ENCODE measurements around the gene SLC2A9.

Gene SLC2A9

DNA sequence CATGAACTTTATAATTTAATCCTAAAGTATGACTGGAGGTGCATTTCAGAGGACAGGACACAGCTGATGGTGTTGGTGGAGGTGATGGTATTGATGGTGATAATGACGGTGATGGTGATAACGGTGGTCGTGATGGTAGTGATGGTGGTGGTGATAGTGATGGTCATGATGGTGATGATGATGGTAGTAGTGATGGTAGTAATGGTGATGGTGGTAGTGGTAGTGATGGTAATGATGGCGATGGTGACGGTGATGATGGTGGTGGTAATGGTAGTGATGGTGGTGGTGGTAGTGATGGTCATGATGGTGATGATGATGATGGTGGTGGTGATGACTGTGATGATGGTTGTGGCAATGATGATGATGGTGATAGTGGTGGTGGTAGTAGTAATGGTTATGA is 40.4 kb downstream of the SLC2A9 start:
- H3K9me2 ChIP-seq (replicated peaks; ENCODE audit: insufficient read depth, low read length): no peaks in the 10 kb centered on the region
- H3K9me3 ChIP-seq (ENCODE audit: insufficient read depth, low read length): no peaks in the 10 kb centered on the region
- no peak overlapping the region for H2AFZ ChIP-seq (ENCODE audit: low read depth, low read length, severe bottlenecking)
- H3K36me3 ChIP-seq (ENCODE audit: low read length): no peaks in the 10 kb centered on the region
- TF ChIP-seq EZH2phosphoT487 (conservative IDR thresholded peaks at IDR 0.05; ENCODE audit: low read length): no peak
- no peak for TF ChIP-seq CTCF (IDR thresholded peaks at IDR 0.05; ENCODE audit: insufficient read depth, low read length, poor library complexity, severe bottlenecking)
- H3F3A ChIP-seq (ENCODE audit: insufficient read depth): no peaks in the 10 kb centered on the region
- no peaks in the 10 kb centered on the region for H4K20me1 ChIP-seq (ENCODE audit: low read depth, low read length)
- no peak overlapping the region for H3K27ac ChIP-seq (ENCODE audit: low read depth, low read length)
- H3K4me3 ChIP-seq (ENCODE audit: insufficient read depth, low read length, poor library complexity, severe bottlenecking): no peak overlapping the region
- no peak overlapping the region for H3K9ac ChIP-seq (ENCODE audit: low read length)
- H3K4me2 ChIP-seq (ENCODE audit: low read depth, low read length, poor library complexity, severe bottlenecking): no peak overlapping the region
- no peaks in the 10 kb centered on the region for H3K79me2 ChIP-seq (ENCODE audit: insufficient read depth, low read length)
- H3K27me3 ChIP-seq (ENCODE audit: low read length): no peaks in the 10 kb centered on the region

DNA sequence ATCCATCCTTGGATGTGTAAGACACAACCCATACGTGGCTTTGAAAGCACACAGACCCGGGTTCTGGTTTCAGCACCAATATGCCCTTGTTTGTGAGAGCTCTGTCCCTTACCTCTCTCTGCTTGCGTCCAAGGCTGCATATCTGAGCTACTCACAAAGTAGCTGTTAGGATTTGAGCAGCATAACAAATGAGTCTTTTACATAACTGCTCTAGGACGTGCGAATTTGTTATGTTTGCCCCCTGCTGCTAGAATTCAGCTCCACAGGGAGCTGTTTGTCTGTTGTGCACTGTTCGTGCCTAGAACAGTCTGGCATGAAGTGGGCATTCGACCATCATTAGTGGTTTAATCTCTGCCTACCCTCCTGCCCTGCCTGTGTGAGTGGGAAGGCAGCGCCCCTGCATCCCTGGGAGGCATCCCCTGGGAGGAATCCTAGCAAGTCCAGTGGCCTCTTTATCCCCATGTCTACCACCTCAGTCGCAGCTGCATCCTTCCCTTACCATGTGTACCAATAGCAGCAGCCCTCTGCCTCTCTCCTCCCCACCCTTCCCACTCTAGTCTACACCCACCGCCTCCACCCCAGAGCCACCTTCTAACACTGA is 42.1 kb downstream of the SLC2A9 start:
- H3K9me3 ChIP-seq (ENCODE audit: insufficient read depth, low read length): no peaks in the 10 kb centered on the region
- H2AFZ ChIP-seq (ENCODE audit: low read depth, low read length, severe bottlenecking): no peak overlapping the region
- H4K20me1 ChIP-seq (ENCODE audit: low read depth, low read length): no peaks in the 10 kb centered on the region
- H3K27ac ChIP-seq (ENCODE audit: low read depth, low read length): no peak overlapping the region
- no peak overlapping the region for H3K4me3 ChIP-seq (ENCODE audit: insufficient read depth, low read length, poor library complexity, severe bottlenecking)
- no peaks in the 10 kb centered on the region for H3K79me2 ChIP-seq (ENCODE audit: insufficient read depth, low read length)
- H3K9me2 ChIP-seq (replicated peaks; ENCODE audit: insufficient read depth, low read length): no peaks in the 10 kb centered on the region
- no peaks in the 10 kb centered on the region for H3K36me3 ChIP-seq (ENCODE audit: low read length)
- no peaks in the 10 kb centered on the region for H3K27me3 ChIP-seq (ENCODE audit: low read length)
- no peaks in the 10 kb centered on the region for H3F3A ChIP-seq (ENCODE audit: insufficient read depth)
- no peak overlapping the region for H3K4me2 ChIP-seq (ENCODE audit: low read depth, low read length, poor library complexity, severe bottlenecking)
- no peak overlapping the region for H3K9ac ChIP-seq (ENCODE audit: low read length)
- TF ChIP-seq CTCF (IDR thresholded peaks at IDR 0.05; ENCODE audit: insufficient read depth, low read length, poor library complexity, severe bottlenecking): no peak
- no peak for TF ChIP-seq EZH2phosphoT487 (conservative IDR thresholded peaks at IDR 0.05; ENCODE audit: low read length)

DNA sequence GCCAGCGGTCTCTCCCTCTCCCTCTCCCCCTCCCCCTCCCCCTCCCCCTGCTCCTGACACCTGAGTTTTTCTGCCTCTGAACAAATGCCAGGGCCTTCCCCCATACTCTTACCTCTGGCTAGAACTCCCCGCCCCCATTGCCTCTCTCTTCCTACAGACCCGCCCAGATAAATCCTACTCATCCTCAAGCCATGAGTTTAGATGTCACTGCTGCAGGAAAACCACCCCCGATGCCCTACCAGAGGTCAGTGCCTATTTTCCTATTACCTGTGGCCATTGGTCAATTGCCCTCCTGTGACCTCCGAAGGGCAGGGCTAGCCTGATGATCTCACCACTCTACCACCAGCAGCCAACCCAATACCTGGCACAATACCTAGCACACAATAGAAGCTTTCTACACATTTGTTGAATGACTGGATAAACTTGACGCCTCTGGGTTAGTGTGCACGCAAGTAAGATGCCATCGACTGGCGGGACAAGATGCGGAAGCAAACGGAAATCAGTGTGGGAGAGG is 43.7 kb downstream of the SLC2A9 start:
- Histone ChIP-seq H3K79me2 (ENCODE audit: insufficient read depth, low read length) (no peaks in the 10 kb centered on the region), H3K9me3 (ENCODE audit: insufficient read depth, low read length) (no peaks in the 10 kb centered on the region), H3K27ac (ENCODE audit: low read depth, low read length) (no peak overlapping the region), H4K20me1 (ENCODE audit: low read depth, low read length) (no peaks in the 10 kb centered on the region), H3K9me2 (replicated peaks; ENCODE audit: insufficient read depth, low read length) (no peaks in the 10 kb centered on the region), H3K36me3 (ENCODE audit: low read length) (no peaks in the 10 kb centered on the region), H3K27me3 (ENCODE audit: low read length) (no peaks in the 10 kb centered on the region), H2AFZ (ENCODE audit: low read depth, low read length, severe bottlenecking) (no peak overlapping the region), H3K9ac (ENCODE audit: low read length) (no peak overlapping the region), H3F3A (ENCODE audit: insufficient read depth) (no peaks in the 10 kb centered on the region), H3K4me3 (ENCODE audit: insufficient read depth, low read length, poor library complexity, severe bottlenecking) (no peak overlapping the region), H3K4me2 (ENCODE audit: low read depth, low read length, poor library complexity, severe bottlenecking) (no peak overlapping the region)
- no peak for TF ChIP-seq EZH2phosphoT487 (conservative IDR thresholded peaks at IDR 0.05; ENCODE audit: low read length)
- TF ChIP-seq CTCF (IDR thresholded peaks at IDR 0.05; ENCODE audit: insufficient read depth, low read length, poor library complexity, severe bottlenecking): no peak

Measured in SU-DHL-6 (cell line).